AG09319 (cell line): ENCODE data around the gene STOX2.

Experiments
- DNase-seq: peaks from one replicate; pipeline ENCODE4 v3.0.0-alpha.2; 2010; ENCODE audit warnings: low read depth; ENCODE audit errors: extremely low read depth
- TF ChIP-seq, protein P1 (sequence below): IDR thresholded peaks from 2 replicates; pipeline ENCODE4 v1.5.1; 2011; ENCODE audit warnings: low read depth, mild to moderate bottlenecking, inconsistent platforms, low read length, moderate library complexity

The STOX2 gene

DNA sequence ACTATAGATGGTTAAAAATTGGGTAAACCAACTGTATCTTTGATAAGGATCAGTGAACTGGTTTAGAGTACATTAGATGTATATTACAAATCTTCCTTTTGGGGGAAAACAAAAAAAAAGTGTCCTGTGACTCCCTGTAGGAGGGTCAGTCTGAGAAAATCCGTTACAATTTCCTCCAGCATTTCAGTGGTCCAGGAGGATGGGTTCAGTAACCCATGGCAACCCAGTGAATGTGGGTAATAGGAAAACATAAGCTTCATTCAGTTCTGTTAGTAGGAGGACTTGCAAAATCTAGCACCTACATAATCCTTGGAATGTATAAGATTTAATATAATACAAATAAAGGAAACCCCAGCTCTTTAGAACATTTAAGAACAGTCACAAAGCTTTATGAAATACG lies 16.2 kb downstream of the STOX2 start:
- TF ChIP-seq, protein P1, sequence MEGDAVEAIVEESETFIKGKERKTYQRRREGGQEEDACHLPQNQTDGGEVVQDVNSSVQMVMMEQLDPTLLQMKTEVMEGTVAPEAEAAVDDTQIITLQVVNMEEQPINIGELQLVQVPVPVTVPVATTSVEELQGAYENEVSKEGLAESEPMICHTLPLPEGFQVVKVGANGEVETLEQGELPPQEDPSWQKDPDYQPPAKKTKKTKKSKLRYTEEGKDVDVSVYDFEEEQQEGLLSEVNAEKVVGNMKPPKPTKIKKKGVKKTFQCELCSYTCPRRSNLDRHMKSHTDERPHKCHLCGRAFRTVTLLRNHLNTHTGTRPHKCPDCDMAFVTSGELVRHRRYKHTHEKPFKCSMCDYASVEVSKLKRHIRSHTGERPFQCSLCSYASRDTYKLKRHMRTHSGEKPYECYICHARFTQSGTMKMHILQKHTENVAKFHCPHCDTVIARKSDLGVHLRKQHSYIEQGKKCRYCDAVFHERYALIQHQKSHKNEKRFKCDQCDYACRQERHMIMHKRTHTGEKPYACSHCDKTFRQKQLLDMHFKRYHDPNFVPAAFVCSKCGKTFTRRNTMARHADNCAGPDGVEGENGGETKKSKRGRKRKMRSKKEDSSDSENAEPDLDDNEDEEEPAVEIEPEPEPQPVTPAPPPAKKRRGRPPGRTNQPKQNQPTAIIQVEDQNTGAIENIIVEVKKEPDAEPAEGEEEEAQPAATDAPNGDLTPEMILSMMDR: no peak
- no peak for DNase-seq

DNA sequence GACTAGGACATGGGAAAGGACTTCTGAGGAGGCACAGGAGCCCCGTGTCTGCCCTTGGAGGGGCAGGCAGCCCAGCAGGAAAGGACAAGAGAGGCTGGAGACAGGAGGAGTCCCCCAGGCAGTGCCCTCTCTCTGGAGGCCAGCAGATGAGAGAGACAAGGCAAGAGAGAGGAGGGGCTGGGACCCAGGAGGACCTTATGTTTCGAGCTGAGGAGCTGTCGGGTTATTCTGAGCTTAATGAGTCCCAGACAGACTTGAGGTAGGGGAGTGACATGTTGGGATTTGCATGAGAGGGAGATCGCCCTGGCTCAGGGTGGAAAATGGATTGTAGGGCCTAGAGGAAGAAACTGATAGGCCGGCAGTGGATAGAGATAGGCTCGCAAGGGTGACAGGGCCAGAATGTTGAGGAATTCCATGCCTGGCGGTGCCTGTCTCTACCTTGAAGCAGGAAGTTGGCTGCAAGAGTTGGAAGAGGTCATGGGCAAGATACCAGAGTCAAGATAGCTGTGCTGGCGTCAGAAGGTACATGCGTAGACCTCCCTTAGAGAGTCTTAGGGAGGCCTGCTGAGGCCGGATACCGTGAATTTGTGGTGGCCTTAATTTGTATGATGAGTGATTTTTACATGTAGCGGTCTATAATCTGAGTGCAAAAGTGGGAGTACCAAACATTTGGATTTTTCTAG lies 19.4 kb downstream of the STOX2 start:
- TF ChIP-seq, protein P1: no peak

DNA sequence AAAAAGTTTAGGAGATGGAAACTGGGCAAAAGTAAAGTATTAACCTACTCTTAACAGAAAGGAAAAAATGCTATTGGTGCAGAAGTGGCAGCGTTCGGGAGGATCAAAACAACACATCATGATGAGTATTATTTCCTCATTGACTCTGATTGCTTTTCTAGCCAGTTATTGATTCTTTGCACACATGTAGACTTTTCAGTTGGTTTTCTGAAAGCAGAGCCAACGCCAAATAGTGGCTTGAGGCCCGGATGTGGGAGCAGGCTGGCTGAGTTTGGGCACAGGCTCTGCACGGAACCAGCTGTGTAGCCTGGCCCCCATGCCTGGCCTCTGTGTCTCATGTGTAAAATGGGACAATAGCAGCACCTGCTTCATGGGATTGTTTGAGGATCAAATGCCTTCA lies 21.8 kb downstream of the STOX2 start:
- DNase-seq: no peak
- TF ChIP-seq, protein P1: no peak

More for the DNA sequence above, 19.4 kb downstream of the STOX2 start:
- no peak for DNase-seq

DNA sequence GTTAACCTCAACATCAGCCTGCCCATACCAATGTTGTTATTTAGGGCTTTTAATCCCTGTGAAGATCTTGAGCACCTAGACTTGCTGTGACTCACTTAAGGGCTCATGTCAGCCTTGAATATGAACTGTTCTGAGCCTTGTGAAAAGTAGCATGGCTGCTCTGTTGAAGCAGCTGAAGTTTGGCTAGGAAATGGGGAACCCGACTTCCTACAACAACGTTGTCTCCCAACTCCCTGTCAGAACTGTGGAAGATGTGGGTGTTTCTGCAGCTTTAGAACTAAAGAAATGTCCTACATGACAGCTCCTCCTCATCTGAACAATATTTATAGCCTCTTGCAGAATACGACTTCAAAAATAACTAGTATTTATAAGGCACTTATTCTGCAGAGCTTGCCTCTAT lies 27.5 kb downstream of the STOX2 start:
- DNase-seq: no peak
- TF ChIP-seq, protein P1: no peak

DNA sequence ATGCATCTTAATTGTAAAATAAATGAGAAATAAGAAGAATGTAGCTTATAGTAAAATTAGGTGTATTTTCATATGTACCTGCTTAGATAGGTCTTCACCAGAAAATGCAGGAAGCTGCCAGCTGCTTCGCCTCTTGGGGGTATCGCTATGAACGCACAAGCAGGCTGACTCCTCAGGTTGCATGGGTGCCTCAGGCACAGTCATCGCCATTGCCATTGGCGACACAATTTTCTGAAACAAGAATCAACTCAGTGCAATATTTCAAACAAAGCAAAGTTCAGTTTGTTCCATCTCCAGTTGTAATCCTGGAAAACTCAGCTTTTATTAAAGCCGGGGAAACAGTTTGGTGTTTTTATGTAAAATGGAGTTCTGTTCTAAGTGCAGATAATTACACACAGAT lies 29.7 kb downstream of the STOX2 start:
- DNase-seq: no peak
- TF ChIP-seq, protein P1: no peak

DNA sequence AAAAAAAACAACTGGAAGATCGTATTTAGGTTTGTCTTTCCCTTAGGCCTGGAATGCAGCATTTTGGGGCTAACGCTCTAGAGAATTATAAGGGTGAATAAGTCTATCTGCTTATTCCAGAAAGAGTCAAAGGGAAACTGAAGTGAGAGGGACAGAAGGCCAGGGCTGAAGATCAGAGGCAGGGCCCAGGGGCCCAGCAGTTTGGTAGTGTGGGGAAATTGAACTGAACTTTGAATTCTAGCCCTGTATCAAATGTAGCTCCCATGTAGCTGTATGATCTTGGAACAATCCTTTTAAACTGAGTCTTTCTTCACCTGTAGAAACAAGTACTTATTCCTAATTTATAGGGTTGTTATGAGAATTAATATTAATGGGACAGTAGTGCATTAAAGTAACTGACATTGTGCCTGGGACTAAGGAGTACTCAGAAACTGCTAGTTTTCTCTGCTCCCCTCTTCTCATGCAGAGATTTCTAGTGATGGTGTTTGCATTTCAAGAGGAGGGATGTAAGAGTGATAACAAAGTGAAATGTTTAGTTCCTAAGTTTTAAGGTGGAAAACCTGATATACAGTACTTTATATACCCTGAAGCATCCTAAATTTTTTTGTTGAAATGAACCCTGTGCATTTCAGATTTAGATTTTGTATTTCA lies 30.4 kb downstream of the STOX2 start:
- no peak for DNase-seq
- TF ChIP-seq, protein P1: no peak

DNA sequence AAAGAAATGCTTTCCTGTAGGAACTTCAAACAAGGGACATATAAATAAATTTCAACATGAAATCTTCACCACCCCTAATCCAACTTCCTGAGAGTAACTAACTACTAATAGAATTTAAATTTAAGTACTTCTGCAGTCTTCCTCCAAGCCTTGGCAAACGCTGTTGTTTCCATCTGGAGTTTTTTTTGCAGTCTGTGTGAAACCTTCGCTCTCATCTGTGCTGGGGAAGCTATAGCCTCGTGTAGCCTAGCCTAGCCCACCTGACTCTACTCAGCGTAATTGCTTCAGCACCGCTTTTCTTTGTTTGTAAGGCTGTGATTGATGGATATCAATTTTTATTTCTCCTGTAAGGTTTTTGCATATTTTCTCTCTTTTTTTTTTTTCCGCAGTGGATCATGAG lies 30.9 kb downstream of the STOX2 start:
- TF ChIP-seq, protein P1: no peak
- DNase-seq: no peak
